K562 (cell line): ENCODE results near the gene HOXA11.

ENCODE experiments used
- CBX2 ChIP-seq: fragments of 200-600 bp; sonication (generic); IDR thresholded peaks from one replicate; pipeline ENCODE4 v1.6.1; 2012; ENCODE audit warnings: mild to moderate bottlenecking, low read length, inconsistent platforms; ENCODE audit not compliant: insufficient read depth, poor library complexity, severe bottlenecking
- POLR2AphosphoS5 ChIP-seq: IDR thresholded peaks from 2 replicates; pipeline ENCODE4 v1.6.1; 2011; ENCODE audit warnings: mild to moderate bottlenecking, low read depth, low read length, moderate library complexity; ENCODE audit not compliant: control insufficient read depth, insufficient read depth

DNA sequence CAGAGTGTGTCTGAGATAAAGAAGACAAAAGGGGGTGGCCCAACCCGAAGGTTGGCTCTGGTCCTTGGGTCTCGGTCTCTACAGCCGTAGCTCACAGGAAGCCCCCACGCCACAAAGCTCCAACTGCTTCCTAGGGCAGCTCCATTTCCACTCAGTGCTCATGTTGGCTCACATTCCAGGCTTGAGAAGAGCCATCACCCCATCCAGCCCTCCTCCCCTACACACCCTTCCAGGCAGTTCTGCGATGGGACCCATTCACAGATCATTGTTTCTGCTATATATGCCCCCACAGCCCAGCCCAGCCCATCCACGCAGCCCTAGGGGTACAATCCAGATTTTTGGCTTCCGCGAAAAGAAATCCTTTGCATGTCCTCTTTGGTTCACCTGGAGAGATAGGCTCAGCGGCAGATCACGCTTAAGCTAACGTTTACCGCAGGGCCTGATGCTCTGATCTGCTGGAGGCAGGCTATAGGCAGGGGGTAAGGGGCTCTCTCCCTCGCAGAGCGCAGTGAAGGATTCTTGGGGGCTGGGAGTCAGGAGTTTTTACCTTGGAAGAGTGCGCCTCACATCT is 6.2 kb upstream of the HOXA11 start:
- TF ChIP-seq POLR2AphosphoS5 (no peak), CBX2 (no peak)
